ENCODE measurements around the gene TNP2.

TNP2 gene

GRCh38 chr16:11306997-11307638, 38.0 kb upstream of the TNP2 start:
- TF ChIP-seq ZFX (IDR thresholded peaks at IDR 0.05; ENCODE audit: borderline replicate concordance) = no peak
- TF ChIP-seq CTCF (IDR thresholded peaks at IDR 0.05) = no peak
- no peak overlapping the region for H3K27ac ChIP-seq

GRCh38 chr16:11306381-11306780, 37.3 kb upstream of the TNP2 start:
- no peak for TF ChIP-seq ZFX (IDR thresholded peaks at IDR 0.05; ENCODE audit: borderline replicate concordance)
- no peak for TF ChIP-seq CTCF (IDR thresholded peaks at IDR 0.05)
- no peak overlapping the region for H3K27ac ChIP-seq

- no peak for TF ChIP-seq CTCF (IDR thresholded peaks at IDR 0.05)
- no peak for TF ChIP-seq ZFX (IDR thresholded peaks at IDR 0.05; ENCODE audit: borderline replicate concordance)
- no peak overlapping the region for H3K27ac ChIP-seq
Measured at GRCh38 chr16:11303405-11304138, 34.4 kb upstream of the TNP2 start.

- no peak overlapping the region for H3K27ac ChIP-seq
- no peak for TF ChIP-seq ZFX (IDR thresholded peaks at IDR 0.05; ENCODE audit: borderline replicate concordance)
- no peak for TF ChIP-seq CTCF (IDR thresholded peaks at IDR 0.05)
Measured at GRCh38 chr16:11302977-11303376, 33.9 kb upstream of the TNP2 start.

GRCh38 chr16:11301645-11302501, 32.7 kb upstream of the TNP2 start:
- no peak for TF ChIP-seq CTCF (IDR thresholded peaks at IDR 0.05)
- no peak for TF ChIP-seq ZFX (IDR thresholded peaks at IDR 0.05; ENCODE audit: borderline replicate concordance)
- no peak overlapping the region for H3K27ac ChIP-seq

GRCh38 chr16:11300560-11300892, 31.4 kb upstream of the TNP2 start:
- no peak overlapping the region for H3K27ac ChIP-seq
- no peak for TF ChIP-seq CTCF (IDR thresholded peaks at IDR 0.05)
- TF ChIP-seq ZFX (IDR thresholded peaks at IDR 0.05; ENCODE audit: borderline replicate concordance) = no peak

Data from 22Rv1 (cell line).